GM12892 (cell line): ENCODE results near the gene NLRP1.
"Not testable (repeated sequence)": the region's sequence is repeated elsewhere in the genome, so short reads cannot be mapped to it uniquely, and the experiment has no call there.

ENCODE experiments used
- DNase-seq: peaks from one replicate; pipeline ENCODE4 v3.0.0; 2011; ENCODE audit not compliant: insufficient read length
- FAIRE-seq: peaks from 2 replicates; lab custom pipeline; 2011; peaks lifted over from hg19 to GRCh38; lab: Jason Lieb, UNC
- POLR2A ChIP-seq: IDR thresholded peaks from 2 replicates; pipeline ENCODE4 v1.6.1; 2011; ENCODE audit warnings: low read depth, low read length, control low read depth
- POLR2AphosphoS5 ChIP-seq: IDR thresholded peaks from 2 replicates; pipeline ENCODE4 v1.6.1; 2011; ENCODE audit warnings: low read depth, low read length, control low read depth
- TAF1 ChIP-seq: IDR thresholded peaks from 2 replicates; pipeline ENCODE4 v1.6.1; 2011; ENCODE audit warnings: low read depth, mild to moderate bottlenecking, control low read depth, low read length, borderline replicate concordance

The NLRP1 gene

GRCh38 chr17:5585836-5586521 is 1.7 kb upstream of the NLRP1 start:
- FAIRE-seq (no peak), DNase-seq (no peak)
- TF ChIP-seq POLR2AphosphoS5 (no peak), POLR2A (no peak), TAF1 (no peak)

DNA sequence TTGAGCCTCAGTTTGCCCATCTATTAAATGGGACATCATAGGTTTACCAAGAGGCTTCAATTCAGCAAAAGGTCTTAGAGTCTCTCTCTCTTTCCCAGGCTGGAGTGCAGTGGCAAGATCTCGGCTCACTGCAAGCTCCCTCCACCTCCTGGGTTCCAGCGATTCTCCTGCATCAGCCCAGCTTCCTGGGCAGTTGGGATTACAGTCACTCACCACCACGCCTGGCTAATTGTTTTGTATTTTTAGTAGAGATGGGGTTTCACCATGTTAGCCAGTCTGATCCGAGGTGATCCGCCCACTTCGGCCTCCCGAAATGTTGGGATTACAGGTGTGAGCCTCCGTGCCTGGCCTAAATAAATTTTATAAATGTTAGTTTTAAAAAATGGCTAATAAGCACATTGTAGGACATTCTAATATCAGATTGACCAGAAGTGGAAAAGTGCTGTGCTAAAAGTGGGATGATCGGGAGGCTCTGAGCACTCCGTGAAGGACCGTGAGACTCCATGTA is 1.0 kb upstream of the NLRP1 start:
- TF ChIP-seq TAF1 (no peak), POLR2A (no peak), POLR2AphosphoS5 (no peak)
- FAIRE-seq, result no peak

GRCh38 chr17:5583426-5584382 is 605 bp downstream of the NLRP1 start:
- DNase-seq, result peak; percentile 31
- no peak for FAIRE-seq
- TF ChIP-seq POLR2AphosphoS5 (no peak), TAF1 (no peak), POLR2A (no peak)

More for the DNA sequence above, 1.0 kb upstream of the NLRP1 start:
- no peak for DNase-seq

GRCh38 chr17:5582209-5583185 is 1.8 kb downstream of the NLRP1 start:
- TF ChIP-seq POLR2AphosphoS5, result no peak
- TF ChIP-seq TAF1, result no peak
- TF ChIP-seq POLR2A, result no peak
- no peak for DNase-seq
- no peak for FAIRE-seq

- DNase-seq (no peak), FAIRE-seq (no peak)
- no peak for TF ChIP-seq POLR2AphosphoS5
- TF ChIP-seq POLR2A, result no peak
These were observed 2.7 kb downstream of the NLRP1 start for GRCh38 chr17:5581655-5582054.

DNA sequence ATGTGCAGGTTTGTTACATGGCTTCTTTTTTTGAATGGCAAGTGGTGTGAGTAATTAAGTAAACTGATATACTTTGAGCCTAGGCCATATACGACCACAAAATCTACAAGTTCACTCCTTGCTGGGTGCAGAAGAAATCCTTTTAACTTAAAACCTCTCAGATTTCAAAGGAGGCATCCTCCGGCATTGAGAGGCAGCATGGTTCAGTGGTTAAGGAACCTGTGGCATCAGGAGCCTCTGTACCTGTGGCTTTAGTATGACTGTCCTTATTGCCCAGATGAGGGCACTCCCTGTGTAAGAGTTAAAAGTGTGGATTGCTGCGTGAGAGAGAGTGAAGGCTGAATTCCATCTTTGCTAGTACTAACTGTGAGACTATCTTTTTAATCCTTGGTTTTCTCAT is 3.3 kb downstream of the NLRP1 start:
- no peak for TF ChIP-seq POLR2AphosphoS5
- TF ChIP-seq POLR2A, result no peak
- no peak for TF ChIP-seq TAF1
- FAIRE-seq (no peak), DNase-seq (no peak)

GRCh38 chr17:5580367-5580766 is 3.9 kb downstream of the NLRP1 start:
- DNase-seq, result no peak
- no peak for TF ChIP-seq POLR2A
- TF ChIP-seq POLR2AphosphoS5, result no peak
- no peak for TF ChIP-seq TAF1
- no peak for FAIRE-seq

- DNase-seq, FAIRE-seq: not testable (repeated sequence)
These were observed 5.5 kb downstream of the NLRP1 start for GRCh38 chr17:5578768-5579167.

GRCh38 chr17:5573017-5573416 is 11.3 kb downstream of the NLRP1 start:
- FAIRE-seq, DNase-seq: not testable (repeated sequence)

DNA sequence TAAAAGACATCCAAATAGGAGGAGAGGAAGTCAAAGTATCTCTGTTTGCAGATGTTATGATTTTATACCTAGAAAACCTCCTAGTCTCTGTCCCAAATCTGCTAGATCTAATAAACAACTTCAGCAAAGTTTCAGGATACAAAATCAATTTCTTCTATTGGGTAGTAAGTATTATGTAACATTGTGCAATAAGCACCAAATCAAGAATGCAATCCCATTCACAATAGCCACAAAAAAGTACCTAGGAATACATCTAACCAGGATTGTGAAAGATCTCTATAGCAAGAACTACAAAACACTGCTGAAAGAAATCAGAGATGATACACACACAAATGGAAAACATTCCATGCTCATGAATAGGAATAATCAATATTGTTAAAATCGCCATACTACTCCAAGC is 13.0 kb downstream of the NLRP1 start:
- DNase-seq (no peak), FAIRE-seq (no peak)
- TF ChIP-seq POLR2AphosphoS5 (no peak), POLR2A (no peak)

DNA sequence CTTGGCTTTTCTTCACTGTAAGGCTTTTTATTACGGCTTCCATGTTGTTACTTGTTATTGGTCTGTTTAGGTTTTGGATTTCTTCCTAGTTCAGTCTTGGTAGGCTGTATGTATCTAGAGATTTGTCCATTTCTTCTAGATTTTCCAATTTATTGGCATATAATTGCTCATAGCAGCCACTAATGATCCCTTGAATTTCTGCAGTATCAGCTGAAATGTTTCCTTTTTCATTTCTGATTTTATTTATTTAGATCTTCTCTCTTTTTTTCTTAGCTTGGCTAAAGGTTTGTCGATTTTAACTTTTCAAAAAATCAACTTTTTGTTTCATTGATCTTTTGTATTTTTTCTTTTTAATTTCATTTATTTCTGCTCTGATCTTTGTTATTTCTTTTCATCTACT is 18.5 kb downstream of the NLRP1 start:
- DNase-seq (no peak), FAIRE-seq (no peak)
- no peak for TF ChIP-seq POLR2A
- no peak for TF ChIP-seq POLR2AphosphoS5
- no peak for TF ChIP-seq TAF1

- FAIRE-seq, result no peak
- DNase-seq, result no peak
- TF ChIP-seq POLR2A (no peak), TAF1 (no peak)
These were observed 20.9 kb downstream of the NLRP1 start for GRCh38 chr17:5563456-5563855.
